ENCODE measurements around the gene CDHR3. TPM values are rescaled to one million over a fixed set of nuclear protein-coding genes. Genes with fewer than 3 reads are reported as not detected.

Gene CDHR3
- total RNA-seq, 1 donor from 2014 or later: 1.1 TPM

DNA sequence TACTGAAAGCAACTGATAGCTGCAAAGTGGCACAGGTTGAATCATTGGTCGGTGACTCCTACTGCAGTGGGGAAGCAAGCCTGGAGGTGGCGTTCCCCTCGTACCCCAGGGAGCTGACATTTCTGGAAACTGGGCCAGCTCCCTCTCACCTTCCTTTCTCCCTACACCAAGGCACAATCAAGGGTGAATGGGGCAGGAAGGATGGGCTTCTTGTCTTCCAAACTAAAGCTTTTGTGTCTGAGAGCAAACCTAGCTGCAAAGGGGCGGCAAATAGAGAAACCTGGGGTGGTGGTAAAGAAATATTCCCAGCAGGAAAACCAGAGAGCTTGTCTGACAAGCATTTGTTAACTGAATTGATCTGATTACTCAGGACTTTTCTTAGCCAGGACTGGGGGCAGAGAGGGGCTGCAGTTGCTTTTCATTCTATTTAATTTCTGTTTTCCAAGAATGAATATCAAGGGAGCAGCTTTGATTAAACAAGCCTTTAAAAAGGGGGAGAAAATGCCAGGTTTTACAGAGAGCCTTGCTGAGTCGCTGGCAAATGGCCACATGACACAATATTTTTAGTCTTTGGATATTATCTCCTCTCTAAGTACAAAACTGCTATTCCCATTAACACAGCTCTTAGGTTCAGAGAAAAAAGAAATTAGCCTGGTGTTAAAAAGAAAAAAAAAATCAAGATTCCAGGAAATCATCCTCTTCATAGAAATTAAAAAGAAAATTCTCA is 27.8 kb downstream of the CDHR3 start:
- Histone ChIP-seq H3K36me3 (ENCODE audit: control insufficient read depth, insufficient read depth, low read length) (no peaks in the 10 kb centered on the region), H3K27me3 (ENCODE audit: control insufficient read depth, insufficient read depth, low read length) (peaks cover 11% of the 10 kb centered on the region), H3K4me3 (ENCODE audit: low read depth, low read length) (no peak overlapping the region)
- FAIRE-seq: no peak
- TF ChIP-seq, protein P1, sequence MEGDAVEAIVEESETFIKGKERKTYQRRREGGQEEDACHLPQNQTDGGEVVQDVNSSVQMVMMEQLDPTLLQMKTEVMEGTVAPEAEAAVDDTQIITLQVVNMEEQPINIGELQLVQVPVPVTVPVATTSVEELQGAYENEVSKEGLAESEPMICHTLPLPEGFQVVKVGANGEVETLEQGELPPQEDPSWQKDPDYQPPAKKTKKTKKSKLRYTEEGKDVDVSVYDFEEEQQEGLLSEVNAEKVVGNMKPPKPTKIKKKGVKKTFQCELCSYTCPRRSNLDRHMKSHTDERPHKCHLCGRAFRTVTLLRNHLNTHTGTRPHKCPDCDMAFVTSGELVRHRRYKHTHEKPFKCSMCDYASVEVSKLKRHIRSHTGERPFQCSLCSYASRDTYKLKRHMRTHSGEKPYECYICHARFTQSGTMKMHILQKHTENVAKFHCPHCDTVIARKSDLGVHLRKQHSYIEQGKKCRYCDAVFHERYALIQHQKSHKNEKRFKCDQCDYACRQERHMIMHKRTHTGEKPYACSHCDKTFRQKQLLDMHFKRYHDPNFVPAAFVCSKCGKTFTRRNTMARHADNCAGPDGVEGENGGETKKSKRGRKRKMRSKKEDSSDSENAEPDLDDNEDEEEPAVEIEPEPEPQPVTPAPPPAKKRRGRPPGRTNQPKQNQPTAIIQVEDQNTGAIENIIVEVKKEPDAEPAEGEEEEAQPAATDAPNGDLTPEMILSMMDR (IDR thresholded peaks at IDR 0.05; ENCODE audit: insufficient read depth, low read length, severe bottlenecking): no peak
- DNase-seq (ENCODE audit: low read depth): no peak

DNA sequence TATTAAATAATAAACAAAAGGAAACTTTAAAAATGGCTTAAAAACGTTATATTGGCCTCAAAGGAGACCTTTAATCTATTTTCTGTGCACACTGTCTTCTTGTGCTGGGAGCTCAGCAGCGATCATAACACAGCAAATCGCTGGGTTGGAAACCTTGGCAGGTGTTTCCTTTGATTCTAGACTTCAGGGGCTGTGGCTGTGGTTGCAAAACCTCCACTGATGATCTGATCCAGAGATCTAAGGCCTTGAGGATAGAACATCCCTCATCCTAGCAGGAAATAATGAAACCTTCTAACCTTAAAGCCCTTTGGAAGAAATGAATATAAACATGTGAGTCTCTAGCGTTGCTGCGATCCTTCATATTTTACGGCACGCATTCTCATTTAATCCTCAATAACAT is 29.8 kb downstream of the CDHR3 start:
- no peak for FAIRE-seq
- TF ChIP-seq, protein P1 (IDR thresholded peaks at IDR 0.05; ENCODE audit: insufficient read depth, low read length, severe bottlenecking): no peak
- Histone ChIP-seq H3K36me3 (ENCODE audit: control insufficient read depth, insufficient read depth, low read length) (no peaks in the 10 kb centered on the region), H3K4me3 (ENCODE audit: low read depth, low read length) (no peak overlapping the region), H3K27me3 (ENCODE audit: control insufficient read depth, insufficient read depth, low read length) (peaks cover 9% of the 10 kb centered on the region)
- DNase-seq (ENCODE audit: low read depth): no peak

DNA sequence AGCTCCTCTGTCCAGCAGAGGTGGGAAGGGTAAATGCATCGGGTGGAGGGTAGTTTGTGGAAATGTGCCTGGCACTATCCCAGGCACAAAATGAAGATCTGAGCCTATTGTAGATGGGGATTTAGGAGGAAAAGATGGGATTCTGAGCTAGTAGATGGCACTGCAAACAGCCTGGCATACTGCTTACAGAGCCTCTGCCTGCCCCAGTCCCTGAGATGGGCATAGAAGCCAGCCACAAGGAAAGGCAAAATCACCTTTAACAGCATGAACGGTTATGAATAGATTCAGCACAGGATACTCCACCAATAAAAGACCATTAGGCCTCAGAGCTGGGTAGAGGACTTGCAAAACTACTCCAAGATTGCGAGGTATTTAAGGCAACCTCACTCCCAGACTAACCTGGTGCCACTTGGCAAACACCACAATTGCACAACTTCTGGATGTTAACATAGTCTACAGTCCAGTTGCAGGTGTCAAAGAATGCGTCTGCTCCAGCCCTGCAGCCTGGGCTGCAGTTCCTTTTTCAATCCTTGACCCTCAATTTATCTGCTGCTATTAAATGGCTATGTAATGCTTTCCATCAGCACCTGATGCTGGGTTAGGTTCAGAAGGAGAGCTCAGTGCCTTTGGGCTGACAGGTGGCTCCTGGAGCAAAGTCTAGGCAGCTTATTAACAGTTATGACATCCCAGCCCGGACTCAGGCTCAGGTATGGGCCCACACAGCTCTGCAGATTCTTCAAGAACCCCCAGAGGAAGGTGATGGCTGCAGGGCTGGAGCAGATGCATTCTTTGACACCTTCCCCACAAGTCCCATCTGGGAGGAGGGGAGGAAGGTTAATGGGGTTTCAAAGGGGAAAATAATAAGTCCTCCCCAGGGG is 34.0 kb downstream of the CDHR3 start:
- Histone ChIP-seq H3K4me3 (ENCODE audit: low read depth, low read length) (no peak overlapping the region), H3K27me3 (ENCODE audit: control insufficient read depth, insufficient read depth, low read length) (peaks cover 5% of the 10 kb centered on the region), H3K36me3 (ENCODE audit: control insufficient read depth, insufficient read depth, low read length) (no peaks in the 10 kb centered on the region)
- TF ChIP-seq, protein P1 (IDR thresholded peaks at IDR 0.05; ENCODE audit: insufficient read depth, low read length, severe bottlenecking): no peak
- FAIRE-seq (no peak), DNase-seq (ENCODE audit: low read depth) (no peak)

DNA sequence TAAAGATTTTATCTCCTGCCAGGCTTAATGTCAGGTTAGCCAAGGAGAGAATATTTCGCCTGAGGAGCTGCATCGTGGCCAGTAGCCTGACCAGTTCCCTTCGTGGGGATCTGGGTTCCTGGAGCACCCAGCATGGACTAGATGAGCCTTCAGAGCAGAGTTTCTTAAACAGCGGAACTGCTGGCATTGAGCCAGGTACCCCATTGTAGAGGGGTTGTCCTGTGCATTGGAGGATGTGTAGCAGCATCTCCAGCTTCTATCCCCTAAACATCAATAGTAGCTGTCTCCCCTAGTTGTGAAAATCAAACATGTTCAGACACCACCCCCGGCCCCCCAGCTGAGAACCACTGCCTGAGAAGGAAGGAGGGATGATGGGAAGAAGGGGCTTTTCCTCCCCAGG is 36.2 kb downstream of the CDHR3 start:
- Histone ChIP-seq H3K36me3 (ENCODE audit: control insufficient read depth, insufficient read depth, low read length) (no peaks in the 10 kb centered on the region), H3K27me3 (ENCODE audit: control insufficient read depth, insufficient read depth, low read length) (peaks cover 3% of the 10 kb centered on the region), H3K4me3 (ENCODE audit: low read depth, low read length) (no peak overlapping the region)
- TF ChIP-seq, protein P1 (IDR thresholded peaks at IDR 0.05; ENCODE audit: insufficient read depth, low read length, severe bottlenecking): no peak
- FAIRE-seq: no peak
- no peak for DNase-seq (ENCODE audit: low read depth)

DNA sequence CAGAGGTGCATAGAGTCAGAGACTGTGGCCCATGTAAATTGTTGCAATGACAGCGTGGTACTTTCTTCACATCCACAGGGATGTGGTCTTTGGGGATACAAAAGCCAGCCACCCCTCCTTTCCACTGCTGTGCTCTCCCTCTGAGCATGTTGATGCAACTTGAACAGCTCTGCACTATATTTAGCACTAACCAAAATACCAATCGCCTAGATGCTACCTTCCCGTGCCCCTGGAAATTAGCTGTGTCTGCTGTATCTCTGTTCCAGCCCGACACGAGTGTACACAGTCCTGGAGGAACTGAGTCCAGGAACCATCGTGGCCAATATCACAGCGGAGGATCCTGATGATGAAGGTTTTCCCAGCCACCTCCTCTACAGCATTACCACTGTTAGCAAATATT is 38.1 kb downstream of the CDHR3 start:
- no peaks in the 10 kb centered on the region for H3K36me3 ChIP-seq (ENCODE audit: control insufficient read depth, insufficient read depth, low read length)
- TF ChIP-seq, protein P1 (IDR thresholded peaks at IDR 0.05; ENCODE audit: insufficient read depth, low read length, severe bottlenecking): no peak
- FAIRE-seq (no peak), DNase-seq (ENCODE audit: low read depth) (no peak)
- H3K27me3 ChIP-seq (ENCODE audit: control insufficient read depth, insufficient read depth, low read length): peaks cover 3% of the 10 kb centered on the region
- H3K4me3 ChIP-seq (ENCODE audit: low read depth, low read length): no peak overlapping the region
